NCI-H2227 (cell line): ENCODE measurements around the gene GTF2H2.
"Not testable (repeated sequence)": the region's sequence is repeated elsewhere in the genome, so short reads cannot be mapped to it uniquely, and the experiment has no call there.

Experiments
- DNase-seq: peaks from one replicate; lab custom pipeline; 2025; ENCODE audit not compliant: unreplicated experiment; lab: John Stamatoyannopoulos, UW

The GTF2H2 gene

GRCh38 chr5:71067262-71067928, at the start of gene GTF2H2:
TSS of gene GTF2H2 (minus strand) at chr5:71067676. CDS start at chr5:71062763, 4,913 bp downstream.
- DNase-seq = not testable (repeated sequence)

GRCh38 chr5:71109730-71110275, 42.3 kb upstream of the GTF2H2 start:
- not testable (repeated sequence) for DNase-seq

GRCh38 chr5:71099996-71100395, 32.5 kb upstream of the GTF2H2 start:
- not testable (repeated sequence) for DNase-seq

GRCh38 chr5:71097930-71098203, 30.4 kb upstream of the GTF2H2 start:
- DNase-seq = not testable (repeated sequence)

- not testable (repeated sequence) for DNase-seq
Measured at GRCh38 chr5:71097173-71097929, 29.9 kb upstream of the GTF2H2 start.

- DNase-seq = not testable (repeated sequence)
Measured at GRCh38 chr5:71089773-71090172, 22.3 kb upstream of the GTF2H2 start.

- DNase-seq = not testable (repeated sequence)
Measured at GRCh38 chr5:71088754-71089153, 21.3 kb upstream of the GTF2H2 start.

- DNase-seq = not testable (repeated sequence)
Measured at GRCh38 chr5:71086145-71086544, 18.7 kb upstream of the GTF2H2 start.

GRCh38 chr5:71084280-71085063, 17.0 kb upstream of the GTF2H2 start:
- not testable (repeated sequence) for DNase-seq

GRCh38 chr5:71082898-71083297, 15.4 kb upstream of the GTF2H2 start:
- DNase-seq = not testable (repeated sequence)

- DNase-seq = not testable (repeated sequence)
Measured at GRCh38 chr5:71082340-71082739, 14.9 kb upstream of the GTF2H2 start.

GRCh38 chr5:71061322-71061721, 6.2 kb downstream of the GTF2H2 start:
- not testable (repeated sequence) for DNase-seq

- DNase-seq = not testable (repeated sequence)
Measured at GRCh38 chr5:71059426-71059825, 8.1 kb downstream of the GTF2H2 start.

GRCh38 chr5:71044808-71045207, 22.7 kb downstream of the GTF2H2 start:
- DNase-seq = not testable (repeated sequence)

GRCh38 chr5:71044128-71044527, 23.3 kb downstream of the GTF2H2 start:
- not testable (repeated sequence) for DNase-seq

- not testable (repeated sequence) for DNase-seq
Measured at GRCh38 chr5:71031046-71031776, 36.3 kb downstream of the GTF2H2 start.

GRCh38 chr5:71025289-71025953, 42.1 kb downstream of the GTF2H2 start, which contains the start of gene NAIP:
TSS of gene NAIP (minus strand) at chr5:71025339. CDS start at chr5:71012915, 12,424 bp downstream.
- not testable (repeated sequence) for DNase-seq

GRCh38 chr5:71020643-71021042, 46.8 kb downstream of the GTF2H2 start:
- not testable (repeated sequence) for DNase-seq

- DNase-seq = not testable (repeated sequence)
Measured at GRCh38 chr5:71018376-71019005, 49.0 kb downstream of the GTF2H2 start.
